HEK293 (cell line): Measurements from ENCODE around the gene ZNF322.

Experiments
- CTCF ChIA-PET: fragments of 350-600 bp; formaldehyde crosslinking; extraction: SDS; loops from one replicate; lab custom pipeline; 2021; ENCODE audit warnings: antibody characterized with exemption; lab: Yijun Ruan, JAX
- POLR2A ChIA-PET: fragments of 300-600 bp; formaldehyde crosslinking; extraction: SDS; loops from one replicate; lab custom pipeline; 2020; ENCODE audit warnings: antibody characterized with exemption, inconsistent platforms; lab: Yijun Ruan, JAX
- H3K27ac ChIP-seq: fragments of 200-500 bp; sonication (Bioruptor generic); 2 replicates; pipeline ENCODE4 v1.5.1; 2014; ENCODE audit warnings: low read depth, low read length, control low read depth, inconsistent platforms; ENCODE audit errors: extremely low read depth
- H3K36me3 ChIP-seq, 2 experiments: fragments of 200-500 bp in 1 of 2; sonication (Bioruptor generic) in 1 of 2; 1 replicate in 1 of 2; 2 replicates in 1 of 2; pipeline ENCODE4 v1.5.1; 2014 to 2017; ENCODE audit warnings: inconsistent platforms in 2 of 2, low read length in 2 of 2; ENCODE audit not compliant: control insufficient read depth in 2 of 2, insufficient read depth in 1 of 2
- H3K4me1 ChIP-seq: fragments of 200-500 bp; sonication (Bioruptor generic); 2 replicates; pipeline ENCODE4 v1.5.1; 2014; ENCODE audit warnings: mild to moderate bottlenecking, low read length, inconsistent platforms; ENCODE audit not compliant: control insufficient read depth, insufficient read depth
- H3K4me3 ChIP-seq: 2 replicates; pipeline ENCODE4 v1.5.1; 2011; ENCODE audit warnings: low read depth, mild to moderate bottlenecking, control low read depth, low read length, moderate library complexity
- H3K9me3 ChIP-seq: fragments of 200-500 bp; sonication (Bioruptor generic); 2 replicates; pipeline ENCODE4 v1.5.1; 2014; ENCODE audit warnings: low read depth, low read length, inconsistent platforms; ENCODE audit not compliant: control insufficient read depth, insufficient read depth
- BCL11A ChIP-seq: fragments of 450-650 bp; formaldehyde crosslinking; IDR thresholded peaks from 2 replicates; pipeline ENCODE4 v1.5.1; 2016; ENCODE audit warnings: low read depth, missing biosample characterization, missing genetic modification characterization
- KLF1 ChIP-seq: fragments of 450-650 bp; formaldehyde crosslinking; IDR thresholded peaks from 2 replicates; pipeline ENCODE4 v1.5.1; 2016; ENCODE audit warnings: missing biosample characterization, missing genetic modification characterization
- KLF10 ChIP-seq: fragments of 450-650 bp; IDR thresholded peaks from 2 replicates; pipeline ENCODE4 v1.5.1; 2018; ENCODE audit warnings: missing biosample characterization, mild to moderate bottlenecking, missing genetic modification characterization
- PRDM4 ChIP-seq: fragments of 450-650 bp; formaldehyde crosslinking; IDR thresholded peaks from 2 replicates; pipeline ENCODE4 v1.5.1; 2017; ENCODE audit warnings: missing biosample characterization, missing genetic modification characterization
- SCRT1 ChIP-seq: fragments of 450-650 bp; formaldehyde crosslinking; IDR thresholded peaks from 2 replicates; pipeline ENCODE4 v1.5.1; 2016; ENCODE audit warnings: missing biosample characterization, missing genetic modification characterization, borderline replicate concordance
- ZBTB17 ChIP-seq: fragments of 450-650 bp; formaldehyde crosslinking; IDR thresholded peaks from 2 replicates; pipeline ENCODE4 v1.5.1; 2016; ENCODE audit warnings: missing biosample characterization, missing genetic modification characterization
- ZBTB20 ChIP-seq: fragments of 450-650 bp; formaldehyde crosslinking; IDR thresholded peaks from 2 replicates; pipeline ENCODE4 v1.5.1; 2016; ENCODE audit warnings: missing biosample characterization, missing genetic modification characterization
- ZBTB49 ChIP-seq: fragments of 450-650 bp; formaldehyde crosslinking; IDR thresholded peaks from 2 replicates; pipeline ENCODE4 v1.5.1; 2016; ENCODE audit warnings: missing biosample characterization, missing genetic modification characterization, low read depth
- ZIC2 ChIP-seq: fragments of 450-650 bp; formaldehyde crosslinking; IDR thresholded peaks from 2 replicates; pipeline ENCODE4 v1.5.1; 2016; ENCODE audit warnings: missing biosample characterization, missing genetic modification characterization
- ZNF140 ChIP-seq: fragments of 450-650 bp; formaldehyde crosslinking; IDR thresholded peaks from 2 replicates; pipeline ENCODE4 v1.5.1; 2016; ENCODE audit warnings: missing biosample characterization, missing genetic modification characterization
- ZNF146 ChIP-seq: fragments of 450-650 bp; formaldehyde crosslinking; IDR thresholded peaks from 2 replicates; pipeline ENCODE4 v1.5.1; 2016; ENCODE audit warnings: missing biosample characterization, missing genetic modification characterization
- ZNF155 ChIP-seq: fragments of 450-650 bp; formaldehyde crosslinking; IDR thresholded peaks from 2 replicates; pipeline ENCODE4 v1.5.1; 2016; ENCODE audit warnings: missing biosample characterization, missing genetic modification characterization
- ZNF324 ChIP-seq: fragments of 450-650 bp; formaldehyde crosslinking; IDR thresholded peaks from 2 replicates; pipeline ENCODE4 v1.5.1; 2016; ENCODE audit warnings: missing biosample characterization, missing genetic modification characterization
- ZNF433 ChIP-seq: fragments of 450-650 bp; formaldehyde crosslinking; IDR thresholded peaks from 2 replicates; pipeline ENCODE4 v1.5.1; 2016; ENCODE audit warnings: missing biosample characterization, missing genetic modification characterization, low read depth
- ZNF501 ChIP-seq: fragments of 450-650 bp; formaldehyde crosslinking; IDR thresholded peaks from 2 replicates; pipeline ENCODE4 v1.5.1; 2016; ENCODE audit warnings: missing biosample characterization, missing genetic modification characterization
- ZNF521 ChIP-seq: fragments of 450-650 bp; formaldehyde crosslinking; IDR thresholded peaks from 2 replicates; pipeline ENCODE4 v1.5.1; 2017; ENCODE audit warnings: missing biosample characterization, mild to moderate bottlenecking, missing genetic modification characterization
- ZNF571 ChIP-seq: fragments of 450-650 bp; formaldehyde crosslinking; IDR thresholded peaks from 2 replicates; pipeline ENCODE4 v1.5.0; 2017; ENCODE audit warnings: missing biosample characterization, missing genetic modification characterization
- ZNF621 ChIP-seq: fragments of 450-650 bp; formaldehyde crosslinking; IDR thresholded peaks from 2 replicates; pipeline ENCODE4 v1.5.1; 2017; ENCODE audit warnings: missing biosample characterization, missing genetic modification characterization
- ZNF692 ChIP-seq: fragments of 450-650 bp; formaldehyde crosslinking; IDR thresholded peaks from 2 replicates; pipeline ENCODE4 v1.5.1; 2016; ENCODE audit warnings: missing biosample characterization, missing genetic modification characterization
- ZNF747 ChIP-seq: fragments of 450-650 bp; formaldehyde crosslinking; IDR thresholded peaks from 2 replicates; pipeline ENCODE4 v1.5.1; 2016; ENCODE audit warnings: missing biosample characterization, missing genetic modification characterization
- ZNF777 ChIP-seq: fragments of 450-650 bp; formaldehyde crosslinking; IDR thresholded peaks from 2 replicates; pipeline ENCODE4 v1.5.1; 2017; ENCODE audit warnings: missing biosample characterization, missing genetic modification characterization, borderline replicate concordance

ZNF322 gene

GRCh38 chr6:26640806-26641205, 18.7 kb downstream of the ZNF322 start (continued):
- no peak for TF ChIP-seq PRDM4 (tag by site-specific recombination)
- TF ChIP-seq KLF1 (tag by site-specific recombination), result no peak
- no peak for TF ChIP-seq ZBTB20 (tag by site-specific recombination)
- TF ChIP-seq ZNF140 (tag by site-specific recombination), result no peak
- TF ChIP-seq ZNF571 (tag by site-specific recombination), result no peak
- TF ChIP-seq ZNF692 (tag by site-specific recombination), result no peak
- TF ChIP-seq BCL11A, result no peak
- no peak for TF ChIP-seq ZNF146 (tag by site-specific recombination)

GRCh38 chr6:26629359-26629758, 30.2 kb downstream of the ZNF322 start:
- Histone ChIP-seq H3K9me3 (no peaks in the 10 kb centered on the region), H3K4me1 (no peaks in the 10 kb centered on the region), H3K4me3 (no peak overlapping the region)
- ChIA-PET POLR2A (no interaction called here), CTCF (interaction anchor here (0.6 to 0.8 kb wide), 2 partner anchors 34 to 497 kb away, joined by 3 to 4 read pairs; no protein-coding TSS in a partner anchor)
- TF ChIP-seq ZNF501 (tag by site-specific recombination), result no peak
- TF ChIP-seq, all 188 proteins: peak for 0
- Histone ChIP-seq H3K27ac (no peak overlapping the region), H3K36me3 (peaks cover 8 to 10% of the 10 kb centered on the region in 2 experiments)

- Histone ChIP-seq H3K4me1 (no peaks in the 10 kb centered on the region), H3K9me3 (no peaks in the 10 kb centered on the region), H3K36me3 (peaks cover 0 to under 1% of the 10 kb centered on the region in 2 experiments; a peak in 1 of 3 replicates), H3K4me3 (no peak overlapping the region), H3K27ac (no peak overlapping the region)
- CTCF ChIA-PET, result no interaction called here
- POLR2A ChIA-PET, result no interaction called here
- no peak for TF ChIP-seq KLF1 (tag by site-specific recombination)
- no peak for TF ChIP-seq ZBTB17 (tag by site-specific recombination)
- no peak for TF ChIP-seq PRDM4 (tag by site-specific recombination)
- TF ChIP-seq ZNF621, result no peak
- TF ChIP-seq ZNF324 (tag by site-specific recombination), result no peak
- no peak for TF ChIP-seq ZNF521 (tag by site-specific recombination)
- no peak for TF ChIP-seq ZNF433 (tag by site-specific recombination)
- no peak for TF ChIP-seq ZBTB49
- no peak for TF ChIP-seq ZNF747
- no peak for TF ChIP-seq KLF10 (tag by site-specific recombination)
- TF ChIP-seq ZNF155 (tag by site-specific recombination), result no peak
- no peak for TF ChIP-seq ZIC2 (tag by site-specific recombination)
- no peak for TF ChIP-seq ZNF777 (tag by site-specific recombination)
- no peak for TF ChIP-seq SCRT1 (tag by site-specific recombination)
Observed at GRCh38 chr6:26627843-26628242, 31.7 kb downstream of the ZNF322 start.
